PC-9 (cell line): ENCODE results near the gene KIFC3. TPM values are rescaled to one million over a fixed set of nuclear protein-coding genes. Genes with fewer than 3 reads are reported as not detected.

Source experiments
- BruUV-seq: library from RNA; stranded (reverse); fragments of 400-500 nt; replicated peaks from 2 replicates; lab custom pipeline; 2021; lab: Mats Ljungman, UMichigan
- CTCF ChIA-PET: fragments of 300-600 bp; sonication (Branson Sonifier 250); formaldehyde crosslinking; loops from one replicate; lab custom pipeline; 2022; ENCODE audit warnings: antibody characterized with exemption; lab: Charles Lee
- POLR2A ChIA-PET: fragments of 300-600 bp; sonication (Branson Sonifier 250); formaldehyde crosslinking; loops from one replicate; lab custom pipeline; 2022; ENCODE audit warnings: antibody characterized with exemption; ENCODE audit not compliant: unreplicated experiment; lab: Charles Lee
- DNase-seq, 2 experiments: peaks; one replicate each; pipeline versions ENCODE4 v3.0.0 to v3.0.0-alpha.2; 2015 to 2022; ENCODE audit warnings: mixed read lengths in 1 of 2
- H2AFZ ChIP-seq: fragments of 200-600 bp; sonication (generic); 2 replicates; pipeline ENCODE4 v1.8.1; 2017; ENCODE audit warnings: antibody characterized with exemption
- H3F3A ChIP-seq: fragments of 200-600 bp; sonication (generic); 2 replicates; pipeline ENCODE4 v1.8.1; 2017; ENCODE audit warnings: antibody characterized with exemption, mild to moderate bottlenecking, low read depth; ENCODE audit not compliant: insufficient read depth
- H3K27ac ChIP-seq: fragments of 200-600 bp; sonication (generic); 2 replicates; pipeline ENCODE4 v1.6.1; 2016; ENCODE audit warnings: mixed run types
- H3K27me3 ChIP-seq: fragments of 200-600 bp; sonication (generic); 2 replicates; pipeline ENCODE4 v1.6.1; 2016; ENCODE audit warnings: low read depth, mixed run types; ENCODE audit not compliant: insufficient read depth
- H3K36me3 ChIP-seq: fragments of 200-600 bp; sonication (generic); 2 replicates; pipeline ENCODE4 v1.6.1; 2016; ENCODE audit warnings: low read depth, mixed run types
- H3K4me1 ChIP-seq: fragments of 200-600 bp; sonication (generic); replicated peaks from 2 replicates; pipeline ENCODE4 v1.6.1; 2016; ENCODE audit warnings: mixed run types; ENCODE audit not compliant: insufficient read depth
- H3K4me2 ChIP-seq: fragments of 200-600 bp; sonication (generic); 2 replicates; pipeline ENCODE4 v1.6.1; 2017; ENCODE audit warnings: mixed run types
- H3K4me3 ChIP-seq: fragments of 200-600 bp; sonication (generic); 2 replicates; pipeline ENCODE4 v1.6.1; 2016; ENCODE audit warnings: mixed run types
- H3K79me2 ChIP-seq: fragments of 200-600 bp; sonication (generic); 2 replicates; pipeline ENCODE4 v1.6.1; 2017; ENCODE audit warnings: low read depth, mixed run types
- H3K9me2 ChIP-seq: fragments of 200-600 bp; sonication (generic); 2 replicates; pipeline ENCODE4 v1.8.1; 2017; ENCODE audit warnings: mild to moderate bottlenecking; ENCODE audit not compliant: insufficient read depth
- H3K9me3 ChIP-seq: fragments of 200-600 bp; sonication (generic); 2 replicates; pipeline ENCODE4 v1.8.1; 2016; ENCODE audit warnings: low read depth; ENCODE audit not compliant: insufficient read depth
- H4K20me1 ChIP-seq: fragments of 200-600 bp; sonication (generic); 2 replicates; pipeline ENCODE4 v1.8.1; 2017; ENCODE audit not compliant: insufficient read depth
- EZH2 ChIP-seq: fragments of 200-600 bp; sonication (generic); IDR thresholded peaks from 2 replicates; pipeline ENCODE4 v1.8.0; 2017; ENCODE audit warnings: antibody characterized with exemption, low read depth
- intact Hi-C: fragments of 100-400 bp; cut with micrococcal nuclease; formaldehyde crosslinking; loops from one replicate; pipeline ENCODE4 v1.10.0; 2022; ENCODE audit not compliant: unreplicated experiment
- total RNA-seq: library from RNA; stranded (reverse); gene quantifications from 2 replicates; pipeline ENCODE4 v1.2.3, GENCODE V29; 2021
- TF ChIP-seq, protein P1 (sequence below): fragments of 200-600 bp; sonication (generic); conservative IDR thresholded peaks from 2 replicates; pipeline ENCODE4 v1.6.1; 2017; ENCODE audit warnings: mixed run types, antibody characterized with exemption, mild to moderate bottlenecking, moderate library complexity

KIFC3 gene
- total RNA-seq, 1 experiment from 2014 or later, result 52.5 TPM

DNA sequence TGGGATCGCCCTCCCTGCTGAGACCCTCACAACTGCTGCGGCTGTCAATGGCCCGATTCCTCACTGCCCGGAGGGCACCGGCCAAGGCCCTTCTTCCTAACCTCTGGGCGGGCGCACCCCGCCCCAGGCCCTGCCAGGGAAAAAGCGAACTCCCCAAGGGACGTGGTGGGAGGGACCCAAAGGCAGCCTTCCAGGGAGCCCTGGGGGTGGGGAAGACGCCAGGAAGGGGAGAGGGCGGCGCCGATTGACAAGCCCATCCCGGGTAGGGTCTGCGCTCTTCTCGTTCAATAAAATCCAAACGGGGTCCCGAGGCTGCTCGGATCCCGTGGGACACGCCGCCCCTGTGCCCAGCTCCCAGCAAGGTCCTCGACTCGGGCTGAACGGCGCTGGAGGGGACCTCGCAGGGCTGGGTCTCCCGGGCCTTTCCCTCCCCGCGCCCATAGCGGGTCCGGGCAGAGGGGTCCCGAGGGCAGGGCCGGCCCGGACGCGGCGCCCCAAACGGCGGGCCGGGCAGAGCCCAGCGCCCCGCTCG, 416 bp downstream of the KIFC3 start:
- H3K36me3 ChIP-seq, result peaks cover 3% of the 10 kb centered on the region; the same call in 1 of the 2 replicates
- no peak overlapping the region; the same call in 1 of the 2 replicates for H2AFZ ChIP-seq
- TF ChIP-seq EZH2, result no peak
- TF ChIP-seq, protein P1, sequence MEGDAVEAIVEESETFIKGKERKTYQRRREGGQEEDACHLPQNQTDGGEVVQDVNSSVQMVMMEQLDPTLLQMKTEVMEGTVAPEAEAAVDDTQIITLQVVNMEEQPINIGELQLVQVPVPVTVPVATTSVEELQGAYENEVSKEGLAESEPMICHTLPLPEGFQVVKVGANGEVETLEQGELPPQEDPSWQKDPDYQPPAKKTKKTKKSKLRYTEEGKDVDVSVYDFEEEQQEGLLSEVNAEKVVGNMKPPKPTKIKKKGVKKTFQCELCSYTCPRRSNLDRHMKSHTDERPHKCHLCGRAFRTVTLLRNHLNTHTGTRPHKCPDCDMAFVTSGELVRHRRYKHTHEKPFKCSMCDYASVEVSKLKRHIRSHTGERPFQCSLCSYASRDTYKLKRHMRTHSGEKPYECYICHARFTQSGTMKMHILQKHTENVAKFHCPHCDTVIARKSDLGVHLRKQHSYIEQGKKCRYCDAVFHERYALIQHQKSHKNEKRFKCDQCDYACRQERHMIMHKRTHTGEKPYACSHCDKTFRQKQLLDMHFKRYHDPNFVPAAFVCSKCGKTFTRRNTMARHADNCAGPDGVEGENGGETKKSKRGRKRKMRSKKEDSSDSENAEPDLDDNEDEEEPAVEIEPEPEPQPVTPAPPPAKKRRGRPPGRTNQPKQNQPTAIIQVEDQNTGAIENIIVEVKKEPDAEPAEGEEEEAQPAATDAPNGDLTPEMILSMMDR, result no peak
- BruUV-seq, result TSS peak; percentile 20
- H3K27ac ChIP-seq, result peak overlapping the region; percentile 85
- no peaks in the 10 kb centered on the region for H3K9me2 ChIP-seq
- intact Hi-C loops, result loop anchor here (2.0 kb wide), 1 partner anchor 93 kb away; no protein-coding TSS in a partner anchor
- no peaks in the 10 kb centered on the region for H3K27me3 ChIP-seq
- CTCF ChIA-PET, result interaction anchor here (1.2 kb wide), 1 partner anchor 62 kb away, joined by 5 read pairs; no protein-coding TSS in a partner anchor
- no peaks in the 10 kb centered on the region for H4K20me1 ChIP-seq
- DNase-seq, result peak; percentile 47 to 50
- H3F3A ChIP-seq, result peaks cover 46% of the 10 kb centered on the region
- H3K9me3 ChIP-seq, result no peaks in the 10 kb centered on the region
- POLR2A ChIA-PET, result interaction anchor here (0.6 kb wide), 1 partner anchor 325 kb away, joined by 5 read pairs; no protein-coding TSS in a partner anchor
- peak overlapping the region; percentile 63 for H3K4me3 ChIP-seq
- peaks cover 57% of the 10 kb centered on the region for H3K4me1 ChIP-seq
- peak overlapping the region; percentile 100 for H3K4me2 ChIP-seq
- peaks cover 31% of the 10 kb centered on the region for H3K79me2 ChIP-seq

DNA sequence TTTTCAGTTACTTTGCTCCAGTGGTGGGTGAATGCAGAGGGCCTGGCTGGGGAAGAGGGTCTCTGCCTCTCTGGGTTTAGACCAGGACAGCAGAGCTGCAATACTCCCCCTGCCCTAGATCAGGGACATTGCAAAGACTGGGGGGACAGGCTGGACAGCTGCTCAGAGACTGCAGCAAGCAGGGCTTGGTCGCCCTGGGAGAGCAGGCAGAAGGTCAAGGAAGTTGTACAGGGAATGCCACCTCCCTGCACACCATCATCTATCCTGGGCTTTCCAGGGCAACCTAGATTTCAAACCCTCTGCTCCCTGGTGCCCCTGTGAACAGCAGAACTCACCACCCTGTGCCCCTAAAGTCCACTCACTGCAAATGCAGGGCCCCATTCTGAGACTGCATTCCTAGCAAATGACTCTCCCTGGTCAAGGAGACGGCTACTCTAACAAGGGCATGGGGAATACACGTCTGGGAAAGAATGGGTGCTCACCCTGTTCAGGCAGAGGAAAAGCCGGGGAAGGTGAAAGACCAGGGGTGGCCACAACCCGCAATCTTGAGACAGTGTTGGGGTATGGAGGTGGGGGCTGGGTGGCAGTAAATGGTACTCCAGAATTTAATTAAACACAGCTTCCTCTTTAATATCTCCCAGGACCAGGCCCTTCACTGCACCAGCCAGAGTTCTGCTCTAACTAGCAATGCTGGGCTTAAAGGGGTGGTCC, 1.0 kb downstream of the KIFC3 start:
- H3K9me2 ChIP-seq, result no peaks in the 10 kb centered on the region
- peaks cover 38% of the 10 kb centered on the region for H3K79me2 ChIP-seq
- peak overlapping the region; percentile 63 for H3K4me3 ChIP-seq
- peaks cover 46% of the 10 kb centered on the region for H3F3A ChIP-seq
- peaks cover 7% of the 10 kb centered on the region; the same call in 1 of the 2 replicates for H3K36me3 ChIP-seq
- H3K27ac ChIP-seq, result peak overlapping the region; percentile 85
- peaks cover 57% of the 10 kb centered on the region for H3K4me1 ChIP-seq
- intact Hi-C loops, result loop anchor here (2.0 kb wide), 1 partner anchor 94 kb away; no protein-coding TSS in a partner anchor
- POLR2A ChIA-PET, result interaction anchor here (0.6 kb wide), 2 partner anchors 192 to 326 kb away, joined by 3 to 5 read pairs; no protein-coding TSS in a partner anchor
- H2AFZ ChIP-seq, result no peak overlapping the region; the same call in 1 of the 2 replicates
- no peaks in the 10 kb centered on the region for H4K20me1 ChIP-seq
- peak overlapping the region; percentile 100 for H3K4me2 ChIP-seq
- TF ChIP-seq, protein P1, result peak; percentile 42; the same call in 1 of the 2 replicates
- no peak for TF ChIP-seq EZH2
- CTCF ChIA-PET, result interaction anchor here (1.2 kb wide), 1 partner anchor 62 kb away, joined by 5 read pairs; no protein-coding TSS in a partner anchor
- H3K9me3 ChIP-seq, result no peaks in the 10 kb centered on the region
- no peaks in the 10 kb centered on the region for H3K27me3 ChIP-seq
- BruUV-seq, result TSS peak; percentile 31
- peak; percentile 53 to 84 for DNase-seq
